SK-N-DZ (cell line): ENCODE data around the gene ABLIM2.
"Not testable (repeated sequence)": the region's sequence is repeated elsewhere in the genome, so short reads cannot be mapped to it uniquely, and the experiment has no call there.

Experiments used
- DNase-seq: peaks from one replicate; pipeline ENCODE4 v3.0.0-alpha.2; 2015; ENCODE audit warnings: low spot score

Gene ABLIM2

DNA sequence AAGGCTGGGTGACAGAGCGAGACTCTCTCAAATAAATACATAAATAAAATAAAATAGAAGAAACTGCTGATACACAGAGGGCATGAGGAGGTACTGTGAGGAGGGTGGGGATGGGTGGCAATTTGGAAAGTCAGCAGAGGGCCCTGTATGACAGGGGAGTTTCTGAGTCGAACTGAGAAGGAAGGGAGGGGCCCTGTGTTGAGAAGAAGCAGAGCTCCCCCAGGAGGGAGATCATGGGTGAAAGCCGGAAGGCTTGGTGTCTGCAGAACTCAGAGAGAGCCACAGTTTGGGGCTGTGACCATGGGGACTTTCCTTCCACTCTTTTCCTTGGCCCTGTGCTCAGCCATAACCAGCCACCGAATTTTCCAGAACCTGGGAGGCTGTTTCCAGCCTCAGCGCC, 194.2 kb downstream of the ABLIM2 start:
- DNase-seq, result no peak

DNA sequence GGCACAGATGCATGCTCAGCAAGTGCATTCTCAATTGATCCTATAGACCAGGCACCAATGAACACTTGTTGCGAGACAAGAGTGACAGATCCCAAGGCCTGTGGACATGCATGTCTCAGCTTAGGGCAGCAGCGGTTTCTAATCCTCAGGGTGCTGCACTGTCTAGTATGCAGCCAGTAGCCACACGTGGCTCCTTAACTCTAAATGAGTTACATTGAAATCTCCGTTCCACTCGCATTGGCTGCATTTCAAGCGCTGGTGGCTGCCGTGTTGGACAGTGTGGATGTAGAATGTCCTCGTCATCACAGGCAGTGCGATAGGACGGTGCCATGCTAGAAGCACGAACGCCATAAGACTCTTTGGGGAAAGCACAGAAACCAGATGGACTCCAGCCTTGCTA, 194.9 kb downstream of the ABLIM2 start:
- no peak for DNase-seq

DNA sequence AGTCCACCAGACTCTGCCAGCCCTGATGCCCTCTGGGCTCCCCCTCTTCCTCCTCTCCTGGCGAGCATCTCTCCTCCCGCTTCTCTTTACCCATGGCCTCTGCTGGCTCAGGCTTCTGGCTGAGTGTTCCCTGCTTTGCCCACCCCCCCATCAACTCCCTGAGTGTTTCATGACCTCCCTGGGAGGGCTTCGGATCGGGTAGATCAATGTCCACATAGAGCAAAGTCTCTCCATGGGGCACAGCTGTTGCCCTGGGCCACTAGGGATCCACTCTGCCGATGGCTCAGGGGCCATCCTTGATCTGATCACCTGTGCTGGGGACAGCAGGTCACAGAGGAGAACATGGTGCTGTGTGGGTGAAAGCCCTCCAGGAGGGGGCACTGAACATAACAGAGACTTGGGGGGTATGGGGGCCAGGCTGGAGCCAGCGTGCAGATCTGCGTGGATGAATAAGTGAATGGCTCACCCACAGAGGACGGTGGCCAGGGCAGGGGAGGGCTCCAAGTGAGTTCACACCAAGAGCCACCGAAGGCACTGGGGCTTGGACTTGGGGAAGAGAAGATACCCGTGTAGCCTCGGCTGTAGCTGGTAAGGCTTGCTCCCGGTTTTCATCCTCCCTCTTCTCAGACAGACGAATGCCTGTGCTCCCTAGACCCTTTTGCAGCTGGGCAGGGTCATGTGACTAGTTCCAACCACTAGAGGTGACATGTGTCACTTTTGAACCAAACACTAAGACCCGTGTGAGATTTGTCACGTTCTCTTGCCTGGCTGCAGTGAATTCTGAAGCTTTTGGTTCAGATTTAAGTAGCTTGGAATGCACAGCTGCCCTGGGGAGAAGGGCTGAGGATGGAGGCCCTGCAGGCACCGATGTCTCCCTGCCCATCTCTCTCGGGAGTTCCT, 195.8 kb downstream of the ABLIM2 start:
- DNase-seq, result no peak

GRCh38 chr4:7960790-7961655, 197.6 kb downstream of the ABLIM2 start:
- DNase-seq, result no peak

GRCh38 chr4:7960017-7960789, 198.4 kb downstream of the ABLIM2 start:
- DNase-seq, result no peak

- no peak for DNase-seq
Observed at GRCh38 chr4:7959078-7959477, 199.5 kb downstream of the ABLIM2 start.

DNA sequence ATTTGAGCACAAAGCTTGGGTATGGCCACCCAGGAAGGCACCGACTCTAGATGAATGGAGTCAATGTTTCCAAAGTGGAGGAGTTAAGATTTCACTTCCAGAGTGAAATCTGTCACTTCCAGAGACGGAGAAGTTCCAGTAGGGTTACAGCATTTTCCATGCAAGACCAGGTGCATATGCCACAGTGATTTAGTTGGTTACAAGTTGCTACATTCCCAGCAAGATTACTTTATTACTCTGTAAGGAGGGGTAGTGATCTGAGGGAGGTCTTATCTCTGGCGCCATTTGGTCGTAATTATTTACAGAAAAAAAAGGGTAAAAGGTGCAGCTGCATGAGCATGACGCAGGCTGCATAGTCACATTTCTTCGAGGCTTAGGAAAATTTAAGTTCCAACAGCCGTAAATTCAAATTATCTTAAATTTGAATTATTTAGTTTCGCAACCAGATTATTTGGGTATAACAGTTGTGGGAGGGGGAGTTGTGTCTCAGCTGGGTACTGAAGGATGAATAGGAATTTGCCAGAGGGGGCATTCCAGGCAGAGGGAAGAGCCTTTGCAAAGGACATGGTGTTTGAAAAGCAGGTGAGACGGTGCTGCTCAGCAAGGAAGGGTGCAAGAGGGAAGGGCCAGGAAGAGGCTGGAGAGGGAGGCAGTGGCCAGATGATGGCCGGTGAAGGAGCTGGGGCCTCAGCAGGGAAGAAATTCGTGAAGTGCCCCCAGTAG, 201.5 kb downstream of the ABLIM2 start:
- DNase-seq, result no peak

DNA sequence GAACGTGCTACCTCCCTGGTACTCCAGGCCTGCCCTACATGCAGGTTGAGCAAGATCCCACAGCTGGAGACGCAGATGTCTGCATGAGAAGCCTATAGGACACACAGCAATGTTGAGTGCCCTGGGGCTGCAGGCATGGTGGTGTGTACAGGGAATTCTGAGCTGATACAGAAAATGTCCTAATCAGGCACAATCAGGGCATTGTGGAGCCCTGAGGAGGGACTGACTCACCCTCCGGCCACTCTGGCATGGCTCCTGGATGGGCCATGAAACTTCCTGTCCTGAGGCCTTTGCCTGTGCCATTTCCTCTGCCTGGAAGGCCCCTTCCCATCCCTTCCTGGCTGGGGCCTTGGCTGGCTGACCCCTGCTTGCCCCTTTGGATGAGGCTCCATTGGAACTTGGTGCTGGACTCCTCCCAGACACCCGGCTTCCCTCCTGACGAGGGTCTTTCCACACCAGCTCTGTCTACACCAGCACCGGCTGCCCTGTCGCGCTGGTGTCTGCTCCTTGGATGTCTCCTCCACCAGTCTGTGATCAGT, 202.3 kb downstream of the ABLIM2 start:
- DNase-seq, result no peak

GRCh38 chr4:7955393-7955792, 203.2 kb downstream of the ABLIM2 start:
- no peak for DNase-seq

DNA sequence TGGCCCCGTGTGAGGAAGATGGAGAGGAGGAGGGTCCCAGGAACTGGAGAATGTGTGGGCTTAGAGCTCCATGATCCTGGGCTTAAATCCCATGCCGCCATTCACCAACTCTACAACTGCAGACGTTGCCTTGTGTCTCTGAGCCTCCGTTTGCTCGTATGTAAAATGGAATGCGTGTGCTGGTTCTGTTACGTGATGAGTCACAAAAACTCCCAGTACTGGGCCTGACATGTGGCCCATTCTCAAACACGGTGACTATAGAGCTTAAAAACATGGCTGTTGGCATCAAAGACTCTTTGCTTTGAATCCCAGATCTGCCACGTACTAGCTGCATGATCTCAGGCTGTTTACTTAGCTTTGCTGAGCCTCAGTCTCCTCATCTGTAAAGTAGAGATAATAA, 206.0 kb downstream of the ABLIM2 start:
- DNase-seq, result no peak

DNA sequence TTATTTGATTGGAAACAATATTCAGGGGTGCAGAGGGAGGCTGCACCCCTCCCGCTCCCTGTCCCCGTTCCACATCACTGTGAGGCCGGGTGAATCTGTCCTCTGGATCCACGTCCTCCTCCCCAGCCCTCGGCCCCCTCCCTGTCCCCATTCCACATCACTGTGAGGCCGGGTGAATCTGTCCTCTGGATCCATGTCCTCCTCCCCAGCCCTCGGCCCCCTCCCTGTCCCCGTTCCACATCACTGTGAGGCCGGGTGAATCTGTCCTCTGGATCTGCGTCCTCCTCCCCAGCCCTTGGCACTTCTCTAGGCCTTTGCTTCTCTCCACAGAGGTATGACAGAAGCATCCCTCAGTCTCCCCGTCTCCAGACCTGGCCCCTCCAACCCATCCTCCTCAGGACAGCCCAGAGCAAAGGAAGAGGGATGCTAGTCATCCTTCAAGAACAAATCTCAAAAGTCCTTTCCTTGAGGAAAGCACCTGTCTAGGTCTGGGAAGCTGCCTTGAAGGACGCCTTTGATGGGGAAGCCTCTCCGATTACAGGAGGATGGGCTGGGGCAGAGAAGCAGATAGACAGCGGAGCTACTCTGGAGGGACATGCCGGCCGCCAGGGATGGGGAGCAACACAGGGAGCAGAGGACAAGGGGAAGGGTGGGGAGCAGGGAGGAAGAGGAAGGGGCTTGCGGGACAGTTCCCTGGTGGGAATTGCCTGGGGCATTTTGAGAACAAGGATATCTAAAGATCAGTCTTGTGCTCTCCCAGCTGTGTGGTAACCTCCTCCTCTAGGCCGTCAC, 208.1 kb downstream of the ABLIM2 start:
- DNase-seq, result no peak

DNA sequence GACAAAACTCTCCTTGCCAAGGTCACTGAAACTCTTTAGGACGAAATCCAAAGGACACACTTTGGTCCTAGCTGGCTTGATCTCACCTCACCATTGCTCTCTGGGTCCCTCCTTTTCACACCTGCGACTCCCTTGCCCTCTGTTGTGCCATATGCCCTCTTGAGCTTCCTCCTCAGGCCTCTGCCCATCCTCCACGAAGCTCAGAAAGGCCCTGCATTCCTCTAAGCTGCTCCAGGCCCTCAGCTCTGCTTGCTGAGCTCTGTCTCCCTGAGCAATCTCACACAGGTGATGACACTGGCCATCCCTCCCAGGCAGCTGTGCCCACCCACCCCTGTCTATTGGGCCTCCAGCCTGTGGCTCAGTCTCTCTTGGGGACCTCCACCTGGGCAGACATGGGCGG, 208.9 kb downstream of the ABLIM2 start:
- no peak for DNase-seq

- no peak for DNase-seq
Observed at GRCh38 chr4:7947927-7948326, 210.7 kb downstream of the ABLIM2 start.

- no peak for DNase-seq
Observed at GRCh38 chr4:7945709-7946380, 212.8 kb downstream of the ABLIM2 start.

- DNase-seq, result no peak
Observed at GRCh38 chr4:7944599-7945220, 213.9 kb downstream of the ABLIM2 start.

DNA sequence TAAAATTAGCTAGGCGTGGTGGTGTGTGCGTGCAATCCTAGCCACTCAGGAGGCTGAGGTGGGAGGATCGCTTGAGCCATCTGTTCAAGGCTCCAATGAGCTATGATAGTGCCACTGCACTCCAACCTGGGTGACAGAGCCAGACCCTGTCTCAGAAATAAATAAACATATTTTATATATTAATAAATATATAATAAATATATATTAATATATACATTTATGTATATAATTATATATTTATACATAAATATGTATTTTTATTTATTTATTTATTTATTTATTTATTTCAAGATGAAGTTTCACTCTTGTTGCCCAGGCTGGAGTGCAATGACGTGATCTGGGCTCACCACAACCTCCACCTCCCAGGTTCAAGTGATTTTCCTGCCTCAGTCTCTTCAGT, 214.9 kb downstream of the ABLIM2 start:
- not testable (repeated sequence) for DNase-seq

DNA sequence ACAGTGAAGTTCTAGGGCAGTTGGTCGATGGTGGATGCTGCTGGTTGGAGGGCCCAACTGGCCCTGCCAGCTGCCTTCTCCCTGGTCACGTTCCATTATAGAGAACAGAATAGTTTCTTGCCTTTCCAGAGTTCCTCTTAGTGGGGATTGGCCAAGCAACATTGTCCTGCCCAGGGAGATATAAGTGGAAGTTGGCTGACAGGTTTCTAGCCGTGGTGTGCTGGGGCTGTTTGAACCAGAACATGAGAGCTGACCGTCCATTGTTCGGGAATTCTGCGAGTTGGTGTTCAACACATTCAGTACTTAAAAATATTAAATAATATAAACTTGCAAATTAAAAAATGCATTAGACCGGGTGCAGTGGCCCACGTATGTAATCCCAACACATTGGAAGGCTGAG, 215.4 kb downstream of the ABLIM2 start:
- no peak for DNase-seq

GRCh38 chr4:7941965-7942496, 216.6 kb downstream of the ABLIM2 start:
- DNase-seq, result no peak
